GM10847 (cell line): Measurements from ENCODE around the gene TPRX2.
"Not testable (repeated sequence)": the region's sequence is repeated elsewhere in the genome, so short reads cannot be mapped to it uniquely, and the experiment has no call there.

Experiments
- POLR2A ChIP-seq: IDR thresholded peaks from 2 replicates; pipeline ENCODE4 v1.6.1; 2011; ENCODE audit not compliant: insufficient read length; ENCODE audit errors: extremely low read depth

Gene TPRX2, protein sequence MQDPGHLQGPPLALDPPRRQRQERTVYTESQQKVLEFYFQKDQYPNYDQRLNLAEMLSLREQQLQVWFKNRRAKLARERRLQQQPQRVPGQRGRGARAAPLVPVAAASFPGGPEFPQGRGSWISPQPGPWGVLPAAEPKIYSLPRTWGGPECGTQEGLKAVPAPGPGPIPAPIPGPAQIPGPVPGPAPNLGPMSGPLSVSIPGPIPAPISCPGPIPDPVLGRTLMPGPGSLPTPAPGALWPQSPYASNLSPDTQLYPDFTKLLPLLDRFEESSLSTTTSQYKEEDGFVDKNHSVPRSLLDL

GRCh38 chr19:47858646-47859285 is at the start of gene TPRX2:
Gene TPRX2, plus strand, starts transcription at chr19:47859235. Its CDS starts 12 bp downstream, at chr19:47859247.
- not testable (repeated sequence) for TF ChIP-seq POLR2A

GRCh38 chr19:47813304-47813994 is 45.6 kb upstream of the TPRX2 start:
- TF ChIP-seq POLR2A: no peak

- no peak for TF ChIP-seq POLR2A
Measured at GRCh38 chr19:47813995-47814328, 45.1 kb upstream of the TPRX2 start.

DNA sequence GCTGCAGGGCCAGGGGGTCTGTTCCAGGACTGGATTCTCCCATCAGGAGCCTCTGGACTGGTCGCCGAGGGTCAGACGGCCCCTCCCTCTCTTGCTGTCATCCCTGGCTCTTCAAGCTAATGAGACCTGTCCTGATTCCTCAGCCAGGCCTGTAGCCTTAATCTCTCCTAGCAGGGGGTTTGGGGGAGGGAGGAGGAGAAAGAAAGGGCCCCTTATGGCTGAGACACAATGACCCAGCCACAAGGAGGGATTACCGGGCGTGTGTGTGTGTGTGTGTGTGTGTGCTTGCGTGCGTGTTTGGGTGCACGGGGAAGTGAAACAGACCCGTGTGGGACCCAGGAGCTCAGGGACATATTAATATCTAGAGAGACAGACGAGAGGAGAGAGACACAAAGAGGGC is 39.2 kb upstream of the TPRX2 start:
- no peak for TF ChIP-seq POLR2A

- TF ChIP-seq POLR2A: no peak
Measured at GRCh38 chr19:47820410-47820809, 38.6 kb upstream of the TPRX2 start.

DNA sequence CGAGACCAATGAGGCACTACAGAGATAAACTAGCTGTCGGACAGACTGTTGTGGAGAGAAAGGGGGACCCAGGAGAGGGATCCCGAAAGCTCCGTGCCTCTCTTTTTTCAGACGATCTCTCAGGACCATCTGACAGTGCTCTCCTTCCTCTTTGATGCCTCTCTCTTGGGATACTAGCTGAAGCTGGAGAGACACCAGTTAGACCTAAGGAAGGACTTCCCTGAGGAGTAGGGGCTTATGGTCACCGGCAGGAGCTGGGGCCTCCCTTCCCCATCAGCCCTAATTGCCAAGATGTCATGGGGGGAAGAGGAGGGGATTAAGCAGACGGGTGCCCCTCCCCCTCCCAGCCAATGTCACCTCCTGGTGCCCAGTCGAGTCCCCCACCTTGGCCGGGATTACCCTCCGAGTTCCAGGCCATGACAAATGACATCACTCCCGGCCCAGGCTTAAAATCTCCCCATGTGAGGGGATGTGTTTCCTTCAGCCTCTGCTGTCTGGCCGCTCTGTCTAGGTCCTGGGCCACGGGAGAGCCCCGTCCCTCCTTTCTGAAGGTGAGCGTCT is 37.5 kb upstream of the TPRX2 start, which contains the start of gene CRX:
CRX (plus strand) TSS at position 478 of the 561 bp plus-strand sequence. CDS start 12,507 bp downstream, outside the sequence.
- TF ChIP-seq POLR2A: no peak

DNA sequence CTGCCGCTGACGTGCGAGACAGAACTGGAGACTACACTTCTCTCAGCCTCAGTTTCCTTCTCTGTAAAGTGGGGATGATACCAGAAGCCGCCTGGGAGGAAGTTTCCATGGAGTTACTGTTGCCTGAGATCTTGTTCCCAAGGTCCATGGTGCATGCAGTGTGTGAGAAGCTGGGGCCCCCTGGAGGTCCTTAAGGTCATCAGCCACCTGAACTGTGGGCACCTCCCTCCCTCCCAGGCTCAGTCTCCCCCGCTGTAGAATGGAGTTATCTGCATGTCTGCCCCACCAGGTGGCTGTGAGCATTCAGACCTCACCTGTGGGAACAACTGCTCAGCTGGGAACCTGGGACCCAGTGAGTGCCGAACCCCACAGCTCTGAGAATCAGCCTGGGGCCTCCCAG is 34.6 kb upstream of the TPRX2 start:
- no peak for TF ChIP-seq POLR2A

- no peak for TF ChIP-seq POLR2A
Measured at GRCh38 chr19:47826800-47827199, 32.2 kb upstream of the TPRX2 start.

GRCh38 chr19:47832723-47833122 is 26.3 kb upstream of the TPRX2 start:
- no peak for TF ChIP-seq POLR2A

GRCh38 chr19:47836038-47836437 is 23.0 kb upstream of the TPRX2 start:
- no peak for TF ChIP-seq POLR2A

DNA sequence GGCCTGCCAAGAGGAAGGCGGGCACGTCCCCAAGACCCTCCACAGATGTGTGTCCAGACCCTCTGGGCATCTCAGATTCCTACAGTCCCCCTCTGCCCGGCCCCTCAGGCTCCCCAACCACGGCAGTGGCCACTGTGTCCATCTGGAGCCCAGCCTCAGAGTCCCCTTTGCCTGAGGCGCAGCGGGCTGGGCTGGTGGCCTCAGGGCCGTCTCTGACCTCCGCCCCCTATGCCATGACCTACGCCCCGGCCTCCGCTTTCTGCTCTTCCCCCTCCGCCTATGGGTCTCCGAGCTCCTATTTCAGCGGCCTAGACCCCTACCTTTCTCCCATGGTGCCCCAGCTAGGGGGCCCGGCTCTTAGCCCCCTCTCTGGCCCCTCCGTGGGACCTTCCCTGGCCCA is 19.6 kb upstream of the TPRX2 start:
- no peak for TF ChIP-seq POLR2A

DNA sequence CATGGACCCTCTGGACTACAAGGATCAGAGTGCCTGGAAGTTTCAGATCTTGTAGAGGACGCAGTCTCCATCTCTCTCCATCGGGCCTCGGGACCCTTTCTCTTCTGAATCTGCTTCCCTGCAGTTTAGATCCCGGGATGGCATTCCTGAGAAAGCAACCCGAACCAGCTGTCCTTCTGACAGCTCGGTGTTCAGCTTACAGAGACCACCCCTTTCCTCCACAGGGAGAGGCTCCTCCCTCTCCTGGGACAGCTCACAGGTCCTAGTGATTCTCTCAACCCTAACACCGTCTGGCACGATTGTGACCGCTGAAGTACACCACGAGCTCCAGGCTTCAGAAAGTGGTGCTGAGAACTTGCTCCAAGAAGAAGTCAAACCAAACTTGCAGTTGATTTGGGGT is 19.1 kb upstream of the TPRX2 start:
- TF ChIP-seq POLR2A: no peak

- no peak for TF ChIP-seq POLR2A
Measured at GRCh38 chr19:47842941-47843340, 16.1 kb upstream of the TPRX2 start.

DNA sequence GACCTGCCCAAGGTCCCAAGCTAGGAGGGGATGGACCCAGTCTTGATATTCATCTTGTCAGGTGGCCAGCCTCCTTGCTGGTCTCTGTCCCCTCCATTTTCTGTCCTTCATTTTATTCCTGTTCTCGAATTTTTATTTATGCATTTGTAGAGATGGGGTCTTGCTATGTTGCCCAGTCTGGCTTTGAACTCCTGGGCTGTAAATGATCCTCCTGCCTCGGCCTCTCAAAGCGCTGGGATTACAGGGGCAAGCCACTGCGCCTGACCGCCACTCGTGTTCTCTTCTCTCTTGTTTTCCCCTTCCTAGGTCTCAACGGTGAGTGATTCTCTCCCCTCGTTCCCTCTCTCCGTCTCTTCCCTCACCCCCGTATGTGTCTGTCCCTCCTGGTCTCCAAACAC is 10.6 kb upstream of the TPRX2 start:
- no peak for TF ChIP-seq POLR2A

GRCh38 chr19:47848823-47849473 is 10.1 kb upstream of the TPRX2 start:
- TF ChIP-seq POLR2A: no peak
